Raji (cell line): ENCODE results near the gene IL10RB.
A peak's percentile ranks its signal among the peaks of the same experiment; 100 is the strongest.

Experiments
- POLR2A ChIP-seq: IDR thresholded peaks from 2 replicates; pipeline ENCODE4 v1.6.1; 2011; ENCODE audit warnings: low read depth, low read length, control low read depth; ENCODE audit not compliant: insufficient read depth

Gene IL10RB

DNA sequence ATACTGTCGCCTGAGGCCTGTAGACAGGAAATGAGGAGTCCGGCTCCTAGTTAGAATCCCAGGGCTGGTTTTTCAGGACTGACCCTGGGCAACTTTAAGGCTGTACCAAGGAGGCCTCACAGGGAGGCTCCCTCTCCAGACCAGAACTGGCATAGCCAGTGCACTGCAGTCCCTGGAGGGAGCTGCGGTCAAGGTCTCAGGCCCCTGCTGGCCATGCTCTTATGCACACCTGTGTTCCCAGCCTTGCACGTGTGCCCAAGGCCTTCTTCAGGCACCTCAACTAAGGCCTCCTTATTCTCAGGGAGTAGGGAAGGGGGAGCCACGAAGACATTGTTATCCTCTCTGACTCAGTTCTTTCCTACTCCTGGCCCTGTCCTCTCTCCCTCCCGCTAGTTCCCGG is 36.6 kb downstream of the IL10RB start:
- TF ChIP-seq POLR2A = no peak

DNA sequence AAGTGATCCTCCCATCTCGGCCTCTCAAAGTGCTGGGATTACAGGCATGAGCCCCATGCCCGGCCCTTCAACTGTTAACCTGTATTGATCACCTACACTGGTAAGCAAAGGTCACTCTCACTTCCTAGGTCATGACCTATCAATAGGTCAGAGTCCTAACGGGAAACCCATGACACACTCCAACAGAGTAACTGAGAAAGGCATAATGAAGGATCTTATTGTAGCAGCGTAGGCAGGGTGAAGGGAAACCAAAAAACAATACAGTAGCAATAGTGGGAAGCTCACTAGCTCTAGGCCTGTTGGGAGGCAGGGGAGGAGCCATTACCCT is 39.1 kb downstream of the IL10RB start:
- no peak for TF ChIP-seq POLR2A

DNA sequence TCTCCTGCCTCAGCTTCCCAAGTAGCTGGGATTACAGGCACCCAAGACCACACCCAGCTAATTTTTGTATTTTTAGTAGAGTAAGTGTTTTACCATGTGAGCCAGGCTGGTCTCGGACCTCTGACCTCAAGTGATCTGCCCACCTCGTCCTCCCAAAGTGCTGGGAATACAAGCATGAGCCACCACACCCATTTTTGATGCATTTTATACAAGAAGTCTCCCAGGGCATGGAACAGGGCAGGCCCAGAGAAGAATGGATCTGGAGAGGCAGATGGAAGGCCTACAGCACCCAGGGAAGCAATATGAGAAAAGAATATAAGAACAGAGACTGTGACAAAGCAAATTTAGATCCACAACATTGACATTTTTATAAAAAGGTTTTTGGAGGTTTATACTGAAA is 39.8 kb downstream of the IL10RB start:
- no peak for TF ChIP-seq POLR2A

DNA sequence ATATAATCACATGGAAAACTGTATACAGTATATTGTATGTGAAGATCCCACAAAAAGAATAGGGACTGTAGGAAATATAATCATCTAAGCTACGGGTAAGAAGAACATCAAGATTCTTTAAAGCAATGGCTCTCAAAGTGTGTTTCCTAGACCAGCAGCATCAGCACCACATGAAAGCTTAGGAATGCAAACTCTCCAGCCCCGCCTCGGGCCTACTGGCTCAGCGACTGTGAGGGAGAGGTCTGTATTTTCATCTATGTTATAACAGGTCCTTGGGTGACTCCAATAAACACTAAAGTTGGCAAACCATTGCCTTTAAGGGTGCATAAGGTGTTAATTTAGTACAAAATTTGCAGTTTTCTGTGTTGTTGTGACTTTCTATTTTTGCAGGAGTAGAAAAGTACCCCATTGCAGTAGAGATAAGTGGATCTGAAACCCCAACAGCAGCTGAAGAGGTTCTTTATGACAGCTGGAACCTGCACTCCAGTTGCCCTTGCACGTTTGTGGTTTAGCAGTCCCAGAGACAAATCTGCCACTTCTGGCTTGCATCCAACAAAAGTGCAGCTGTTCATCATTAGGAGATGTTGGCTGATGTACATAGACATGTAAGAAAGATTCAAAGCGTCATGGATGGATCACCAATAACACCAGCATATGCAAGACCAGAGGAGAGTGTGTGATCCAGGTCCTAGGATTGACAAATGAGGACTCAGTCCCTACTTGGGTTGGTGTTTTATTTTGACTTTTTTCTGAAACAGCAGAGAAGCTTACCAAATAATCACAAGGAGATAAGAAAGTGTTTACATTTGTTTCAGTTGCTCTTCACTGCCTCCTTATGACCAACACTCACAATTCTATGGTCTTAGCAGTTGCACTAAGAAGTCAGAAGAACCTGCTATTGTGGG is 42.7 kb downstream of the IL10RB start:
- no peak for TF ChIP-seq POLR2A

DNA sequence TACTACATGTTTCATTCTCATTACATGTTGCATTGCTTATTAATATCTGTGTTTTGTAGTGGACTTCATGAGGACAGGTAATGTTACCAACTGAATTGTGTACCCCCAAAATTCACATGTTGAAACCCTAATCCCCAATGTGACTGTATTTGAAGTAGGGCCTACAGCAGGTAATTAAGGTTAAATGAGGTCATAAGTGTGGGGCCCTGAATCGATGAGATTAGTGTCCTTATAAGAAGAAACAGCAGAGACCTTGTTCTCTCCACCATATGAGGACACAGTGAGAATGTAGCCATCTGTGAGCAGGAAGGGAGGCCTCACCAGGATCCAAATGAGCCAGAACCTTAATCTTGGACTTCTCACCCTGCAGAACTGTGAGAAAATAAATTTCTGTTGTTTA is 43.6 kb downstream of the IL10RB start:
- no peak for TF ChIP-seq POLR2A

DNA sequence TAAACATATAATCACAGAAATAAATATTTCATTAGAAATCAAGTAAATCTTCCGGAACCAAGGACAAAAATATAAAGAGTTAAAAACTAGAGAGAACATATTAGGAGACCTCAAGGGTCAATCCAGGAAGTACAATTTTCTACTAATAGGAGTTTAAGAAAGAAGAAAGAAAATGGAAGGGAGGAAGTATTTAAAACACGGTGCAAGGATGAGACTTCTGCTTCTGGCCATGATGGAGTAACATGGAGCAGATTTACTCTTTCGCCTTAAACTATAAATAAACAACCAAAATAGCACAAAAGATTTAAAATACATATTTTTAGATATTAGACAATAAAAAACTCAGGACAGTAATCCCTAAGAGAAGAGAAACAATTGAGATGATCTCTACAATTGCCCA is 46.0 kb downstream of the IL10RB start:
- no peak for TF ChIP-seq POLR2A

DNA sequence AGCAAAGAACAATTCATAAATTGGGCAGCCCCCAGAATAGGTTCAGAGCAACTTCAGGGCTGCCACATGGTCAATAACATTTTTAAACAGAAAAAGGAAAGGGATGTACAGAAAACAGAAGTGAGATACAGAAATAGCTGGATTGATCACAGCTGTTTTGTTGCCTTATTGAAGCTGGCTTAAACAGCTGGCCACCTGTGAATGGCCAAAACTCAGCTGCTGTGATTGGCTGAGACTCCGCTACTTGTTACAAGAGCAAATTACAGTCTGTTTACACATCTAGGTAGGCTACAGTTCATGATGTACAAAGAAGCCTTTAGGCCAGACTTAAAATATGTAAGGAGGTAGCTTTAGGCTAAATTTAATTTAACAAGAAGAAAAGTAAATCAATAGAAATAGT is 47.0 kb downstream of the IL10RB start:
- TF ChIP-seq POLR2A = no peak

DNA sequence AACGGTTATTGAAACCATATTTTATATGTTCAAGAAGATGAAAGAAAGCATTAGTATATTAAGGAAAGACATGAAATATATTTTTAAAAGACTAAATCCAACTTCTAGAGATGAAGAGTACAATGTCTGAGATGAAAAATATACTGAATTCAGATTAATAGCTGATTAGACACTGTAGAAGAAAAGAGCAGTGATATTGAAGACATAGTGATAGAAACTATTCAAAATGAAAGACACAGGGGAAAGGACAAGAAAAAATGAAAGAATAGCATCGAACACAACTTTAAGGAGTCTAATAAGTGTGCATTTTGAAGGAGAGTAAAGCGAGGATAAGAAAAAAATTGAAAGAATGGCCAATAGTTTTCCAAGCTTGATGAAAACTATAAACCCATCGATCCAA is 47.4 kb downstream of the IL10RB start:
- no peak for TF ChIP-seq POLR2A

DNA sequence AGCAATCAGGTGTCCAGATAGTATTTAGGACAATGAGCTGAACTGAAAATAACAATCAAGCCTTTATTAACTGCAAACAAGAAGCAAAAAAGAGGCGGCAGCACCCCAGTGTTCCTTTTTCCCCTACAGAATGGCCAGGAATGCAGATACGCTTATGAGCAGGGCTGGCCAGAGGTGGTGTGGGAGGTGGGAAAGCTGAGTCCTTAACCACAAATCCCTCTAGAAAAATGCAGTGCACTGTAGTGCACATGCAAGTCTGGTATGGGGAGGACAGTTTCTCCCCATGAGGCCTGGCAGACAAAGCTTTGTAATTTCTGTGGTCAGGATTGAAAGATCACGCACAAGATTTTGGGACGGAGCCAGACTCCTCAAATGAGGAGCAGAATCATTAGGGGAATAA is 47.9 kb downstream of the IL10RB start:
- no peak for TF ChIP-seq POLR2A

DNA sequence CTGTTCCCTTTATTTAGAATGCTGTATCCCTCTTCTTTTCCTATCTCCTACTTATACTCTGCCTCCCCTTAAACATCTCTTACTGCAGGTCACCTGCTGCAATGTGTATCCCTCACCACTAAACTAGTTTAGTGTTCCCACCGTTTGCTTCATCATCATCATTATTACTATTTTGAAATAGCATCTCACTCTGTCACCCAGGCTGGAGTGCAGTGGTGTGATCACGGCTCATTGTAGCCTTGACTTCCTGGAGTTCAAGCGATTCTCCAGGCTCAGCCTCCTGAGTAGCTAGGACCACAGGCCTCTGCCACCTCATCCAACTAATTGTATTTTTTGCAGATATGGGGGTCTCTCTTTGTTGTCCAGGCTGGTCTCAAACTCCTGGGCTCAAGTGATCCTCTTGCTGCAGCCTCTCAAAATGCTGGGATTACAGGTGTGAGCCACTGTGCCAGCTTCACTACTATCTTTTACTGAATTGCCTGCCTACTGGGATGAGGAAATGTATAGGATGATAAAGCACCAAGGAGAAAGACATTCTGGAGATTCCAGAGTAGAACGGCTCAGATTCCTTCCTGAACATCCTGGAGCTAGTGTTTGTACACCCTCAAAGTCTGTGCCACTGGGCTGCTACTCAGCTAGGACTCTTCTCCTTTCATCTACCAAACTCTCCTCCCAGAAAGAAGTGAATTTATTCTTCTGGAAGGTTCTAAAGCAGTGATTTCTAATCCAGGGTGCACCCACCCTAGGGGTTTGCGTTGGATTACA is 50.0 kb downstream of the IL10RB start:
- TF ChIP-seq POLR2A = no peak

DNA sequence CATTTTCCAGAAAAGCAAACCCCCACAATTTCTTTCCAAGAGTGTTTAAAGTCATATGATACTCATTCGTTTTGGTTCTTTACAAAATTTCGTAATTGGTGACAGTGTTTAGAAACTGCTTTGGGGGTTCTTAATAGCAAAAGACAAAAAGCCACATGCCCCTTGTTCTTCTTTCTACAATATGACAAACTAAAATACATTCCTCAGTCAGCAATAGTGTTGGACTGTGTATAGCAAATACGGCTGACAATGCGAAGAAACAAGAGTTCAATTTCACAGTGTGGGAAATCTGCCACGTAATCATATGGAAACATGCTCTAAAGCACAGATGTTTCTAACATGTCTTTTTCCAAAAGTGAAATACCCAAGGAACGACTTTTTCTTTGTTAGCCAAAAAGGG is 51.0 kb downstream of the IL10RB start:
- no peak for TF ChIP-seq POLR2A

DNA sequence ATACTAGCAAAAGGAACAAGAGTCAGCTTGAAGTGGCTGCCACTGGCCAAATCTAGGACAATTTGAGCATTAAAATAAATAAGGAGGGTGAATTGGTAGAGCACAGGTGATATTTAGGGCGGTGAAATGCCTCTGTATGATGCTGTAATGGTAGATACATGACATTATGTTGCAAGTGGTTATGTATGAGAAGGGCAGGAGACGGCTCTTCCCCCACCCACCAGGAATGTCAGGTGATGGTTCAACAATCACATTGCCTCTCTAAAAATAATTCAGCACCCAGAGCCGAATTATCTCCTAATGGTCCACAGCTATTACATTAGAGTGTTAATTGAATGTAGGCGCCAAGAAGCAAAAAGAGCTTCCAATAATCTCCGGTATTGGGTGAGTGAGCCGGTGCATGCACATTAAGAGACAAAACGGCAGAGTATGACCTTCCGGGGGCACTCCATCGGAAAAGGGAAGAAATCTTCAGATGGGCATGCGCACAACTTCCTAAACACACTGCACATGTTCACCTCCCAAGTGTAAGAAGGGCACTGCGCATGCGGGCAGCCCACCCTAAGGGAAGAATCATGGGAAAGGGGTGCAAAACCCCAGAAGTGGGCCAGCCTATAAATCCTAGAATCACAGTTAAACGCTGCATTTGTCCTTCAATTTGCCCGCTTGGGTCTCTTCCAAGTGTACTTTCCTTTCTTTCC is 51.8 kb downstream of the IL10RB start:
- TF ChIP-seq POLR2A = no peak

DNA sequence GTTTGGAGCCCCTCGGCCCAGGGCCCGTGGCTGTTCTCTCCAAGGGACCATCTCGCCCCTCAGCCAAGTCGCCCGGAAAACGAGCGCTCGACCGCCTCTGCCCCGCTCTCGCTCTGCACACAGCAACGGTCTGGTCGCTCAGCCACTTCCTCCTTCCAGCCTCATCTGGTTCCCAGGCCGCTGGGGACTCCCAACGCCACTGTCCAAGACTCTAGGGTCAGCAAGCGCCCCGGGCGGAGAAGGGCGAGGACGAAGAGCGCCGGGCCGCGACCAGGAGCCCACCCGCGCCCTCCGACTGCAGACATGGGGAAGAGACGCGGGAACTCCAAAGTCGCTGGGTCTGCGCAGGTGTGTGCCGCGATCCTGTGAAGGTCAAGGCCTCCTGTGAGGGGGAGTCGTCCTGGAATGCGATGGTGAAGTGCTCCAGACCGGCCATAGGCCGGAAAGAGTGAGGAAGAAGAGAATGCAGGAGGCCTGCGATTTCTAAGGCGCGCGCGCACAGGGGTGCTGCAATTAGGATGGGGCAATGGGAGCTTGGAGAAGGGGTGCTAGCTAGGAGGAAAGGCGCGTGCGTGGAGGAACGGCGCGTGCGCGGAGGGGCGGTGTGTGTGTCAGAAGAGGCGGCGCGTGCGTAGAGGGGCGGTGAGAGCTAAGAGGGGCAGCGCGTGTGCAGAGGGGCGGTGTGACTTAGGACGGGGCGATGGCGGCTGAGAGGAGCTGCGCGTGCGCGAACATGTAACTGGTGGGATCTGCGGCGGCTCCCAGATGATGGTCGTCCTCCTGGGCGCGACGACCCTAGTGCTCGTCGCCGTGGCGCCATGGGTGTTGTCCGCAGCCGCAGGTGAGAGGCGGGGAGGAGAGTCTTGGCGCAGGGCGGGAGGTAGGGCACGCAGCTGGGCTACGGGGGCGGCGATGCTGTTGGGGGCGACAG is 58.4 kb downstream of the IL10RB start, which contains the start of gene IFNAR1:
Gene IFNAR1, plus strand, starts transcription at position 680 of the 931 bp plus-strand sequence. Its CDS starts 86 bp downstream, at position 766.
- peak; percentile 89 for TF ChIP-seq POLR2A

DNA sequence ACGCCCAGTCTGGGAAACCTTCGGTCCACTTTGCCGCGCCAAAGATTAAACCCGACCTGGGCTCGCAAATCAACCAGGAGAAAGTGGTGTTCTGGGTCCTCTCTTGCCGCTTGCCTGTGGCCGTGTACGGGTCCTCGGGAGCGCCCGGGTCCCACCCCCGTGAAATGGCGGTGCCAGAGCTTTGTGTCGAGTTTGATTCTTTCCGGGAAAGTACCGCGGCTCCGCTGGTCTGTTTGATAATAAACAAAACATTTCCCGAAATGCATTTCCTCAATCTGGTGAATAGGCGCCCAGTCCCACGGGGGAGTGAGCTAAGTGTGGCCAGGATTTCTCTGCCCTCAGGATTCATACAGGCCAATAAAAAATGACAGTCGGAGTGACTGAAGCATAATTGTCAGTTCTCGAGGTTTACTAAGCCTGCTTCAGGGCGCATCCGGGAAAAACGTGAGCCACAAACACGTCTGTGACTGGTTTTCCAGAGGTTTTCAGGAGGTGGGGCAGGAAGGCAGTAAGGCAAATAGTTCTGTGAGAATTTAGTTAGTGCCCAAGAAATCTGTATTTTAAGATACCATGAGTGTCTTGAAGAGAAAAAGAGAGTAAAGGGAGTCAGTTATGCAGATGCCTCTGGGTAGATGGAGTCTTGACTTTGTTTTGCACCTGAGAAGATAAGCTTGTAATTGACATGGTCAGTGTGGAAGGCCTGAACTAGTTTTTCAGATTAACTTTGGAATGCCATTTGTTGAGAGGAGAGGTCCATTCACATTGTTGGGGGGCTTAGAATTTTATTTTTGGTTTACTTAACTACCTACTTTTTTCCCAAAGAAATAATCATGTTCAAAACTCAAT is 59.3 kb downstream of the IL10RB start:
- no peak for TF ChIP-seq POLR2A

DNA sequence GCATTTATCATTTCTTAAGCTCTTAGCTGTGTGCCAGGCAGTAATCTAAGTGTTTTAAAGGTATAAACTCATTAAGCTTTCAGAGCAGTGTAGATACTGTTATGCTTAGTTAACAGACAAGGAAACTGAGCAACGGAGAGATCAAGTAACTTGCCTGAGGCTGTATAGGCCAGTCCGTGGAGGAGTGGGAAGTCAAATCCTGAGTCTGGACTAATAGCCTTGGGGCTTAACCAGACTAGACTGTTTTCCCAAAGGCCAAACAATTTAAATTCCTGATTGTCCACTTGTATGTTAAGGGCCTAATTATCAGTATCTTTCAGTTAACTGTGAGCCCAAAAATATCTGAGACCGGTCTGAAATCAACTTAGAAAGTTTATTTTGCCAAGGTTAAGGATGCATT is 61.2 kb downstream of the IL10RB start:
- no peak for TF ChIP-seq POLR2A
